Mesendoderm (in vitro differentiated cells): ENCODE data around the gene IGFL2.

ENCODE experiments used
- DNase-seq: peaks from one replicate; pipeline ENCODE4 v3.0.0; 2013
- H2AK5ac ChIP-seq: 2 replicates; pipeline ENCODE4 v1.6.1; 2013; ENCODE audit warnings: low read length, inconsistent platforms
- H2BK120ac ChIP-seq: 2 replicates; pipeline ENCODE4 v1.6.1; 2013; ENCODE audit warnings: low read depth, mild to moderate bottlenecking, low read length, moderate library complexity, mixed read lengths
- H2BK15ac ChIP-seq: replicated peaks from 2 replicates; pipeline ENCODE4 v1.6.1; 2013; ENCODE audit warnings: low read depth, mild to moderate bottlenecking, moderate library complexity
- H2BK5ac ChIP-seq: 2 replicates; pipeline ENCODE4 v1.6.1; 2013; ENCODE audit warnings: low read length, inconsistent platforms
- H3K18ac ChIP-seq: 2 replicates; pipeline ENCODE4 v1.6.1; 2013; ENCODE audit warnings: mild to moderate bottlenecking, low read length, mixed read lengths
- H3K23ac ChIP-seq: one replicate; pipeline ENCODE4 v1.6.1; 2013; ENCODE audit warnings: low read length
- H3K27ac ChIP-seq: 2 replicates; pipeline ENCODE4 v1.5.1; 2013; ENCODE audit warnings: low read depth, mild to moderate bottlenecking, inconsistent platforms, low read length, moderate library complexity
- H3K27me3 ChIP-seq: 2 replicates; pipeline ENCODE4 v1.6.1; 2013; ENCODE audit warnings: low read length, control low read depth, mild to moderate bottlenecking, inconsistent platforms; ENCODE audit not compliant: insufficient read depth, poor library complexity
- H3K36me3 ChIP-seq: 2 replicates; pipeline ENCODE4 v1.6.1; 2013; ENCODE audit warnings: low read length, inconsistent platforms; ENCODE audit not compliant: control insufficient read depth, insufficient read depth
- H3K4ac ChIP-seq: one replicate; pipeline ENCODE4 v1.6.1; 2013; ENCODE audit warnings: low read depth, mild to moderate bottlenecking, low read length, moderate library complexity
- H3K4me1 ChIP-seq: 2 replicates; pipeline ENCODE4 v1.6.1; 2013; ENCODE audit warnings: low read depth, low read length, inconsistent platforms; ENCODE audit not compliant: control insufficient read depth
- H3K4me2 ChIP-seq: 2 replicates; pipeline ENCODE4 v1.6.1; 2013; ENCODE audit warnings: low read length
- H3K4me3 ChIP-seq: 2 replicates; pipeline ENCODE4 v1.5.1; 2013; ENCODE audit warnings: mild to moderate bottlenecking, low read length
- H3K56ac ChIP-seq: one replicate; pipeline ENCODE4 v1.6.1; 2013; ENCODE audit warnings: low read length
- H3K79me1 ChIP-seq: 2 replicates; pipeline ENCODE4 v1.6.1; 2013; ENCODE audit warnings: low read length, inconsistent platforms
- H3K79me2 ChIP-seq: 2 replicates; pipeline ENCODE4 v1.6.1; 2013; ENCODE audit warnings: mild to moderate bottlenecking, low read length; ENCODE audit not compliant: control insufficient read depth, insufficient read depth
- H3K9ac ChIP-seq: 2 replicates; pipeline ENCODE4 v1.6.1; 2013; ENCODE audit warnings: low read length, inconsistent platforms
- H4K5ac ChIP-seq: one replicate; pipeline ENCODE4 v1.6.1; 2013; ENCODE audit warnings: low read length
- H4K8ac ChIP-seq: one replicate; pipeline ENCODE4 v1.6.1; 2013; ENCODE audit warnings: low read depth, mild to moderate bottlenecking, control low read depth, low read length, moderate library complexity
- WGBS: extraction: QIAGEN DNeasy Blood & Tissue Kit; methylation state at CpG from one replicate; pipeline ENCODE4 v1.1.7; 2013; ENCODE audit warnings: low lambda C conversion rate, missing lambda C conversion rate; ENCODE audit not compliant: insufficient coverage; ENCODE audit errors: extremely low coverage; 5-methylcytosine and 5-hydroxymethylcytosine counted together

The IGFL2 gene

DNA sequence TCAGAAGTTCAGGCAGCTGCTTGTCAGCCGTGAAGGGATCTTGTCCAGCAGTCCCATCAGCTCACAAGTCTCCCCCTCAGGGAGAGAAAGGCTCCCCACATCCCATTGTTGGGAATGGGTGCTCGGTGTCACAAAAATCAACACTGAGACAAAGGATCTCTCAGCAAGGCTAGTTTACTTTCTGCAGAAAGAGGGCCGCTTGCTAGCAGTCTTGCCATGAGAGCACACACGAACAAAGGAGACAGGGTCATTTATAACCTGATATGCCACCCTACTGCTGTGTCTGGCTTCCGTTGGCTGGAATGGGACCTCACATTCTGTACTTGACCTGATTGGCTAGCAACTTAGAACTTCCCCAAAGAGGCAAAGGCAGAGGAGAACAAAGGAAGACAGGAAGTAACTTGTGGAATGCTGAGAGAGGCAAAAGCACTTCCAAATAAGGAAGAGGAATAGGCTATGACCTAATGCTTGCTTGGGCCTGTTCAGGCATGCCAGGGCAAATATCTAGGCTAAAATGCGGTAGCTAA, 14.9 kb upstream of the IGFL2 start:
- Histone ChIP-seq H3K23ac (peak overlapping the region; percentile 11), H3K79me2 (no peaks in the 10 kb centered on the region), H2BK120ac (no peak overlapping the region), H3K79me1 (no peaks in the 10 kb centered on the region), H3K18ac (peak overlapping the region; percentile 12), H3K4ac (peak overlapping the region; percentile 56), H3K27me3 (no peaks in the 10 kb centered on the region), H2BK5ac (peak overlapping the region; percentile 14), H3K4me2 (no peak overlapping the region), H3K9ac (peak overlapping the region; percentile 14), H2AK5ac (no peak overlapping the region), H3K36me3 (no peaks in the 10 kb centered on the region), H4K5ac (no peak overlapping the region), H2BK15ac (no peak overlapping the region), H3K4me3 (no peak overlapping the region), H3K4me1 (no peaks in the 10 kb centered on the region), H3K27ac (peak overlapping the region; percentile 65), H4K8ac (no peak overlapping the region), H3K56ac (peak overlapping the region; percentile 61)
- no CpG with 5 or more reads among the region's 6 CpGs for WGBS
- peak; percentile 98 for DNase-seq

DNA sequence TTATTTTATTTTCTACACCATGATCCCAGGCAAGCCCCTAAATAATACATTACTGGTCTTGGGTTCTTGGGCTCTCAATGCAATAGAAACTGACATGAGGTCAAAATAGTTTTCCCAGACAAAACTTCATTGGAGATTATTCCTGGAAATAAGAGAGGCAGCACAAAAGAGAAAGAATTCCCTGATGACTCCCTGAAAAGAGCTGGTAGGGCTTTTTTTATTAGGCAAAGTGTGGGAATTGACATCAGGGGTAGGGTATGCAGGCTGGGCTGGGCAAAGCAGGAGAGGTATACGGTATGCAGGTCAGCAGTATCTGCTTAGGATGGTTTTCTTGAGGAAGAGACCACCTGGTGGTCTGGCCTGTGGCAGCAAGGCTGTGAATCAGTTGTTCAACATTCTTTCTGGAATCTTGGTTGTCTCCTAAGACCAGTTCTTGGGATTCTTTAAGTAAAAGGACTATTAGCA, 14.2 kb upstream of the IGFL2 start:
- Histone ChIP-seq H3K4me2 (no peak overlapping the region), H3K18ac (peak overlapping the region; percentile 69), H2BK15ac (no peak overlapping the region), H4K8ac (no peak overlapping the region), H2AK5ac (peak overlapping the region; percentile 87), H3K79me1 (no peaks in the 10 kb centered on the region), H3K27me3 (no peaks in the 10 kb centered on the region), H3K79me2 (no peaks in the 10 kb centered on the region), H4K5ac (peak overlapping the region; percentile 29), H3K4me1 (no peaks in the 10 kb centered on the region), H2BK120ac (peak overlapping the region; percentile 98), H3K9ac (no peak overlapping the region), H3K27ac (peak overlapping the region; percentile 68), H3K4ac (peak overlapping the region; percentile 20), H3K56ac (peak overlapping the region; percentile 30), H3K23ac (no peak overlapping the region), H3K36me3 (no peaks in the 10 kb centered on the region), H3K4me3 (no peak overlapping the region), H2BK5ac (peak overlapping the region; percentile 94)
- peak; percentile 81 for DNase-seq
- WGBS, result no CpG with 5 or more reads among the region's 1 CpG

GRCh38 chr19:46134527-46134926, 13.5 kb upstream of the IGFL2 start:
- H3K36me3 ChIP-seq, result no peaks in the 10 kb centered on the region
- H3K9ac ChIP-seq, result no peak overlapping the region
- no peak overlapping the region for H3K23ac ChIP-seq
- H3K4me1 ChIP-seq, result no peaks in the 10 kb centered on the region
- H3K79me2 ChIP-seq, result no peaks in the 10 kb centered on the region
- no peak for DNase-seq
- H3K27ac ChIP-seq, result peak overlapping the region; percentile 41
- H3K79me1 ChIP-seq, result no peaks in the 10 kb centered on the region
- H4K8ac ChIP-seq, result no peak overlapping the region
- H2BK15ac ChIP-seq, result no peak overlapping the region
- peak overlapping the region; percentile 9 for H3K56ac ChIP-seq
- peak overlapping the region; percentile 10 for H2BK120ac ChIP-seq
- H3K4ac ChIP-seq, result no peak overlapping the region
- no peak overlapping the region for H3K4me2 ChIP-seq
- H2AK5ac ChIP-seq, result no peak overlapping the region
- H4K5ac ChIP-seq, result no peak overlapping the region
- H3K27me3 ChIP-seq, result no peaks in the 10 kb centered on the region
- peak overlapping the region; percentile 60 for H3K18ac ChIP-seq
- H3K4me3 ChIP-seq, result no peak overlapping the region
- H2BK5ac ChIP-seq, result peak overlapping the region; percentile 43

- Histone ChIP-seq H3K27me3 (no peaks in the 10 kb centered on the region), H2AK5ac (no peak overlapping the region), H3K4ac (no peak overlapping the region), H2BK5ac (peak overlapping the region; percentile 55), H3K36me3 (no peaks in the 10 kb centered on the region), H3K79me1 (no peaks in the 10 kb centered on the region), H4K8ac (no peak overlapping the region), H3K4me1 (no peaks in the 10 kb centered on the region), H3K9ac (no peak overlapping the region), H3K27ac (no peak overlapping the region), H3K79me2 (no peaks in the 10 kb centered on the region), H4K5ac (no peak overlapping the region), H2BK15ac (no peak overlapping the region), H3K56ac (no peak overlapping the region), H3K23ac (no peak overlapping the region), H3K4me2 (no peak overlapping the region), H3K4me3 (no peak overlapping the region), H2BK120ac (no peak overlapping the region), H3K18ac (no peak overlapping the region)
- DNase-seq, result no peak
- no CpG with 5 or more reads among the region's 4 CpGs for WGBS
Measured at GRCh38 chr19:46137915-46138473, 10.0 kb upstream of the IGFL2 start.

GRCh38 chr19:46141421-46141820, 6.6 kb upstream of the IGFL2 start:
- Histone ChIP-seq H3K23ac (no peak overlapping the region), H3K9ac (no peak overlapping the region), H3K36me3 (no peaks in the 10 kb centered on the region), H4K5ac (no peak overlapping the region), H3K4ac (no peak overlapping the region), H2BK120ac (no peak overlapping the region), H3K56ac (no peak overlapping the region), H3K4me2 (no peak overlapping the region), H3K4me3 (no peak overlapping the region), H3K4me1 (no peaks in the 10 kb centered on the region), H2BK5ac (no peak overlapping the region), H3K18ac (no peak overlapping the region), H3K27ac (no peak overlapping the region), H3K79me2 (no peaks in the 10 kb centered on the region), H4K8ac (no peak overlapping the region), H2BK15ac (no peak overlapping the region), H2AK5ac (no peak overlapping the region), H3K27me3 (no peaks in the 10 kb centered on the region), H3K79me1 (no peaks in the 10 kb centered on the region)
- no CpG with 5 or more reads among the region's 1 CpG for WGBS
- DNase-seq, result no peak

- no peaks in the 10 kb centered on the region for H3K4me1 ChIP-seq
- H3K79me2 ChIP-seq, result no peaks in the 10 kb centered on the region
- H2BK5ac ChIP-seq, result no peak overlapping the region
- no peak overlapping the region for H3K4ac ChIP-seq
- H3K18ac ChIP-seq, result no peak overlapping the region
- H2BK120ac ChIP-seq, result no peak overlapping the region
- no peak overlapping the region for H4K5ac ChIP-seq
- H3K56ac ChIP-seq, result no peak overlapping the region
- H3K23ac ChIP-seq, result no peak overlapping the region
- H3K27ac ChIP-seq, result no peak overlapping the region
- no peaks in the 10 kb centered on the region for H3K79me1 ChIP-seq
- no peak overlapping the region for H2AK5ac ChIP-seq
- no CpG with 5 or more reads among the region's 4 CpGs for WGBS
- no peak overlapping the region for H3K4me3 ChIP-seq
- no peaks in the 10 kb centered on the region for H3K27me3 ChIP-seq
- DNase-seq, result no peak
- no peaks in the 10 kb centered on the region for H3K36me3 ChIP-seq
- H3K9ac ChIP-seq, result no peak overlapping the region
- H4K8ac ChIP-seq, result no peak overlapping the region
- H2BK15ac ChIP-seq, result no peak overlapping the region
- no peak overlapping the region for H3K4me2 ChIP-seq
Measured at GRCh38 chr19:46142294-46142693, 5.7 kb upstream of the IGFL2 start.
